ENCODE data around the gene COL9A3.
"Not testable (repeated sequence)": the region's sequence is repeated elsewhere in the genome, so short reads cannot be mapped to it uniquely, and the experiment has no call there.

Gene COL9A3

DNA sequence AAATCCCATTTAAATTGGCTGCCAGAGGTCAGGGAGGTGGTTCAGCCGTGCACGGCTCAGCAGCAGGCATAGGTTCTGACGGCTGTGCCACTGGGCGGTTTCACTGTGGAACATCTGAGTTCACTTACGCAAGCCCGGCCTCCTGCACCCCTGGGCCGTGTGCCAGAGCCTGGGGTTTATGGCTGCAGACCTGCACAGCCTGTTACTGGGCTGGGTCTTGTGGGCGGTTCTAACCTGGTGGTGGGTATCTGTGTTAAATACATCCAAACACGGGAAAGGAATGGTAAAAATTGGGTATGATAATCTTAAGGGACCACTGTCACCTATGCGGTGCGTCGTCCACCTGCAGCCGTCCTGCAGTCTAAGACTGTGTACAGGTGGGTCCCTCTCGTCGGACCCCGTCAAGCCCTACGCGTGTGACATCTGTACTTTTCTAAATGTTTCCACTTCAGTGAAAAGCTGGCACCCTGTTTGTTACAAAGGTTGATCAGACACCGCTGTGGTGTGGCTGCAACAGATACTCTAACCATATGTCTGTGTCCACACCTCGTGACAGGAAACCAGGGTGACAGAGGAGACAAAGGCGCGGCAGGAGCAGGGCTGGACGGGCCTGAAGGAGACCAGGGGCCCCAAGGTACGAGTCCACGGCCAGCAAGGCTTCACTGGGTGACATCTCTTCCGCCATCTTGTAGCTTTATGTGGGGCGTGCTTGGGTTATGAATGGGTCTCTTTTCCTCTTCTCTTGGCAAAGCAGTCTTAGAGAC, 21.5 kb downstream of the COL9A3 start:
- no peak for DNase-seq

DNA sequence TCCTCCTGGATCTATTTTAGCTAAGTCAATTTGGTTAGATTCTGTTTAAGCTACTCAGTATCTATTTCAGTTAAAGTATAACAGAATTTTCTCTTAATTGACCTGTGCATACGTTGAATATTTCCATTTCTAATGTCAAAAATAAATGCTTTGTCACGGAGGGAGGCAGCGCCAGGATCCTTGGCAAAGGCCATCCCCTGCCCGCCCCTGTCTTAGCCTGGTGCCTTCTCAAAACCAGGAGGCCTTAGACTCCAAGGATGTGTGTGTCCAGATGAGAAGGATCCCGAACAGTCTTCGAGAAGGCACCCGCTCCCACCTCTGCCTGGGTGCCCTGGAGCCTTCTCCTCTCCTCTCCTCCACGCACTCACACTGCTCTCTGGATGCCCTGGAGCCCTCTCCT, 22.4 kb downstream of the COL9A3 start:
- no peak for DNase-seq

- DNase-seq, result no peak
These were observed 23.0 kb downstream of the COL9A3 start for GRCh38 chr20:62839816-62840215.

DNA sequence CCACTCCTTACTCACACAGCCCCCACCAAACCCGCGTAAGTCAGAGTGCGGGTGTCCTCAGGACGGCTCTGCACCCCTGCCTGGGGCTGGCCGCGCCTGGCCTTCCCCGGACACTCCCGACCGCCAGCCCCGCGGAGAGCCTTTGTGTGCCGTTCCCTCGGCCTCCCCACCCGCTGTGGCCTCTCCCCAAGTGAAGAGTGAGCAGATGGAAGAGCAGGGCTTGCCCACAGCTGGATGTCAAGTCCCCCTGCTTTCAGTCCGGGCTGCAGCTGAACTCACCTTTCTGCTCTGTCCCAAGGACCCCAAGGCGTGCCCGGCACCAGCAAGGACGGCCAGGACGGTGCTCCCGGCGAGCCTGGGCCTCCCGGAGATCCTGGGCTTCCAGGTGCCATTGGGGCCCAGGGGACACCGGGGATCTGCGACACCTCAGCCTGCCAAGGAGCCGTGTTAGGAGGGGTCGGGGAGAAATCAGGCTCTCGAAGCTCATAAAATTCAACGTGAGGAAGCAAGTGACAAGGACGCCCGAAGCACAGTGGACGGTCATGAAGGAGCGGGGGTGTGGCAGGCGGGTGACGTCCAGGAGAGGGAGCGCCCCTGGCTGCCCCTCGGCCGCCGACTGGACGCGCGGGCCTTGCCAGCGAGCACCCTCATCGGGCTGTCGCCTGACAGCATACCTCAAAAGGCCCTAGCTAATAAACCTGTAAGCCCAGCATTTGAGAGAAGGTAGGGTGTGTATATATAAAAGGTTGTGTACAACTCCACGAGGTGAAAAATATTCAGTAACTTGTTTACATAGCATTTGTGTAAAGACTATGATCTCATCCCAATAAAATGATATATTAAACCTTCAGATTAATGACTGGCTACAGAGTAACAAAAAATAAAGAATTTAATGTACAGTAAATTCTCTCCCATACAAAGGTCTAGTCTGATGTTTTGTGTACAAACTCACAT, 23.7 kb downstream of the COL9A3 start:
- no peak for DNase-seq

- no peak for DNase-seq
These were observed 24.9 kb downstream of the COL9A3 start for GRCh38 chr20:62841705-62842212.

DNA sequence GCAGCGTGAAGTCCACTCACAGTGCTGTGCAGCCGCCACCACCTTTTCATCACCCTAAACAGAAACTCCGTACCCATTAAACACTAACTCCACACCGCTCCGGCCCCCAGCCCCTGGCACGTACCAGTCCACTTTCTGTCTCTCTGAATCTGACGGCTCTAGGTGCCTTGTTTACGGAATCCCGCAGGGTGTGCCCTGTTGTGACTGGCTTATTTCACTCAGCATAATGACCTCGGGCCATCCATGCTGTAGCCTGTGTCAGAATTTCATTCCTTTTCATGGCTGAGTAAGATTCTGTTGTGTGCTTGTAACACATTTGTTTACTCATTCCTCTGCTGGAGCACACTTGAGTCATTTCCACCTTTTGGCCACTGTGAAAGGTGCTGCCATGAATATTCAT, 26.8 kb downstream of the COL9A3 start:
- no peak for DNase-seq

DNA sequence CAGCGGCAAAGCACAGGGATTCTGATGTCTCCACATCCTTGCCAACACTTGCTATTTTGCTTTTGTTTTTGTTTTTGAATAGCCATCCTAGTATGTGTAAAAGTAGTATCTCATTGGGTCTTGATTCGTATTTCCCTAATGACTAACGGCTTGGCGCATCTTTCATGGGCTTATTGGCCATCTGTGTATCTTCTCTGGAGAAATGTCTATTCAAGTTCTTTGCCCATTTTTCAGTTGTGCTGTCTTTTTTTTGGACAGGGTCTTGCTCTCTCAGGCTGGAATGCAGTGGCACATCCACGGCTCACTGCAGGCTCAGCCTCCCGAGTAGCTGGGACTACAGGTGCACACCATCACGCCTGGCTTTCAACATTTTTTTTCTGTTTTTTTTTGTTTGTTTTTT, 27.3 kb downstream of the COL9A3 start:
- DNase-seq, result no peak

DNA sequence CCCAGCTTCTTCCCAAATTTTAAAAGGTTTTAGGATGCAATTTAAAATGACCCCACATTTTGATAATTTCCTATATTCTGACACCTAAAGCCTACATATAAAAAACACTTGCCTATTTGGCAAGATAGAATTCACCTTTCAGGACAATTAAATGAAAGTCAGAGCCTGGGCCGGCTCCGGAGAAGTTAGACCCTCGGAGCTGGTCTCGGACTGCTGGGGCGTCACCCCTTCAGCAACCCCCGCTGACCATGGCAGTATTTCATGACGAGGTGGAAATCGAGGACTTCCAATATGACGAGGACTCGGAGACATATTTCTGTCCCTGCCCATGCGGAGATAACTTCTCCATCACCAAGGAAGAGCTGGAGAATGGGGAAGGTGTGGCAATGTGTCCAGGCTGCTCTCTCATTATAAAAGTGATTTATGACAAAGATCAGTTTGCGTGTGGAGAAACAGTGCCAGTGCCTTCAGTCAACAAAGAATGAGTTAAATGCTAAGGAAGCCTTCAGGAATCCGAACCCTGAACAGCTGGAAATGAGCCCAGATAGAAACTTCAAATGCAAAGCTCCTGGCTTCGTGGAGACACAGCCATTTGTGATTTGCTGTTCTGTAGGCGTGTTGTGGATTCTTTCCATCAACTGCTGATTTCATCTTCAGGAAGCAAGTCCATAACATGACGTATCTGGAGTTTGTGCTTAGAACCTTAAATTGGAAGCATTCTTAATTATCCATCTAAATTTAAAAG, 28.7 kb downstream of the COL9A3 start:
- no peak for DNase-seq

DNA sequence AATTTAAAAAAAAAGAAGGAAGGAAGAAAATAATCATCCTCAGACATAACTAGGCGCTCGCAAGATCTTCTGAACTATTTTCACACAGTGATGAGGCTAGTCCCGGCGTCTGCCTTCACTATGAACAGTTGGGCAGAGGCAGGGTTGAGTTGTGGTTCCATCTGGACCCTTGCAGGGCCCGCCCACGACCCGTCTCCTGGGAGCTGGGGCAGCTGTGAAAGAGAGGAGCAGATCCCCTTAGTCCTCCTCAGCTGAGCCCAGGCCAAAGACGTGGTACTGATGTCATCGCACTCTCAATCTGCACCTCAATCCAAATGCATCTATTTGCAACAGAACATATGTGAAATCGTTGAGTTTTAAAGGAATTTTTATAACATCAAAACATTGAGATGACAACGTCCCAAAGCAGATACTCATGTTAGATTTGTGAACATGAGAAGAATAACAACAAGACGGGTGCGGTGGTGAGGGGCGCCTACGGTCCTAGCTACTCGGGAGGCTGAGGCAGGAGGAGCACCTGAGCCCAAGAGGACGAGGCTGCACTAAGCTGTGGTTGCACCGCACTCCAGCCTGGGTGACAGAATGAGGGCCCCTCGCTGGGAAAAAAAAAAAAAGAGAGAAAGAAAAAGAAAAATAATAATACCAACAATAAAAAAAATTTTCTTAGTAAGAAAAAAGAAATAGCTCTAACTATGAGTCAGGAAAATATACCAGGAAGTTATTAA, 29.5 kb downstream of the COL9A3 start:
- DNase-seq, result no peak

DNA sequence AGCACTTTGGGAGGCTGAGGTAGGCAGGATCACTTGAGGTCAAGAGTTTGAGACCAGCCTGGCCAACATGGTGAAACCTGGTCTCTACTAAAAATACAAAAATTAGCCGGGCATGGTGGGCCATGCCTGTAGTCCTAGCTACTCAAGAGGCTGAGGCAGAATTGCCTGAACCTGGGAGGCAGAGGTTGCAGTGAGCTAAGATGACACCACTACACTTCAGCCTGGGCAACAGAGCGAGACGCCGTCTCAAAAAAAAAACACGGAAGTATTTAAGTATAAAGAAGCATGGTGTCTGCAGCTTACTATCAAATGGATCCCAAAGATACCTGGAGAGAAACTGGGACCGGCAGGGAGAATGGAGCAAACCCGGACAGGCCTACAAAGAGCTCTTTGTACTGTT, 32.1 kb downstream of the COL9A3 start:
- not testable (repeated sequence) for DNase-seq

GRCh38 chr20:62849431-62849830, 32.6 kb downstream of the COL9A3 start:
- DNase-seq, result no peak

- DNase-seq, result no peak
These were observed 33.6 kb downstream of the COL9A3 start for GRCh38 chr20:62850333-62850974.

- no peak for DNase-seq
These were observed 35.3 kb downstream of the COL9A3 start for GRCh38 chr20:62852196-62852595.

- DNase-seq, result no peak
These were observed 36.0 kb downstream of the COL9A3 start for GRCh38 chr20:62852841-62853240.

GRCh38 chr20:62853304-62853703, 36.5 kb downstream of the COL9A3 start:
- DNase-seq, result not testable (repeated sequence)

DNA sequence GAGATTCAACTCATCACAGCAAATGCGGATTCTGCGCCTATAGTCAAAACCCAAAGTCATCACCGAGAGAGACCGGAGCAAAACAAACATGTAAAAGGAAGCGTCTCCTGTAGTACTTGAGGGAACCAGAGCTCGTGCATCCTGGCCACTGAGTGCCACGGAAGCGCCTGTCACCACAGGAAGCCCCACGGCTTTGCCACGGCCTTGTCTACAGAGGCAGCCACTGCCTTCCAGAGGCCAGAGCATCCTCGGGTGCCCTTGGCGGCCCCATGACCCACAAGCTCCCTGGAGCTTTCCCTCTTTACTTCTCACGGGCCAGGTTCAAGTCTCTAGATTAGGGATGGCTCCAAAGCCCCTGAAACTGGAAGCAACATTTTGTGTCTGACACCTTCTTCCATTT, 37.3 kb downstream of the COL9A3 start:
- DNase-seq, result no peak

GRCh38 chr20:62855120-62855519, 38.3 kb downstream of the COL9A3 start:
- DNase-seq, result no peak

DNA sequence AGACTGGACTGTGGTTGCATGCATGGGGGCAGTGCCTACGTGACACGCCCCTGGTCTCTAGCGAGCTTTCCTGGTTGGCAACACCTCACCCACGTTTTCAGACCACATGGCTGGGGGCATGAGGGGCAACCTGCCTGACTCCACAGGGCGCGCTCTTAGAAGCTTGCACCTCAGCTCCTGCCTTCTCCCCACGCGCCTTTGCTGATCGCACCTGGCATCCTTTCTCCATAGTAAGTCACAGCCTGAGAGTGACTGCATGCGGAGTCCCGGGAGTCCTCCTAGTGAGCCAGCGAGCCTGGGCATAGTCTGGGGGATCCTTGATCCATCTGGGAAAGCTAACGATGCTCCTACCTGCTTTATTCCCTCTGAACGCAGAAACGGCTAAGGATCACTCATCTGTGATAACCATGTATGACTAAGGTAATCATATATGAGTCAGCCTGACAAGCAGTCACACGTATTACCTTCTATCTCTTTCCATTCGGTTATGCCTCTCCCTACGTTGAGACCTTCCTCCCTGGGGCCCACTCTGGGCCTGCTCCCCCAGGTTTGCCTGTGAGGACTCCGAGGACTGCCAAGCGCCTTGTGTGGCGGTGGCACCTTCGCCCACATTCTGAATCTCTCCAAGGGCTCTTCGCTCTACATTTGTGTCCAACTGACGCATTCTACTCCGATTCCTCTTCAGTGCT, 40.2 kb downstream of the COL9A3 start:
- DNase-seq, result no peak

DNA sequence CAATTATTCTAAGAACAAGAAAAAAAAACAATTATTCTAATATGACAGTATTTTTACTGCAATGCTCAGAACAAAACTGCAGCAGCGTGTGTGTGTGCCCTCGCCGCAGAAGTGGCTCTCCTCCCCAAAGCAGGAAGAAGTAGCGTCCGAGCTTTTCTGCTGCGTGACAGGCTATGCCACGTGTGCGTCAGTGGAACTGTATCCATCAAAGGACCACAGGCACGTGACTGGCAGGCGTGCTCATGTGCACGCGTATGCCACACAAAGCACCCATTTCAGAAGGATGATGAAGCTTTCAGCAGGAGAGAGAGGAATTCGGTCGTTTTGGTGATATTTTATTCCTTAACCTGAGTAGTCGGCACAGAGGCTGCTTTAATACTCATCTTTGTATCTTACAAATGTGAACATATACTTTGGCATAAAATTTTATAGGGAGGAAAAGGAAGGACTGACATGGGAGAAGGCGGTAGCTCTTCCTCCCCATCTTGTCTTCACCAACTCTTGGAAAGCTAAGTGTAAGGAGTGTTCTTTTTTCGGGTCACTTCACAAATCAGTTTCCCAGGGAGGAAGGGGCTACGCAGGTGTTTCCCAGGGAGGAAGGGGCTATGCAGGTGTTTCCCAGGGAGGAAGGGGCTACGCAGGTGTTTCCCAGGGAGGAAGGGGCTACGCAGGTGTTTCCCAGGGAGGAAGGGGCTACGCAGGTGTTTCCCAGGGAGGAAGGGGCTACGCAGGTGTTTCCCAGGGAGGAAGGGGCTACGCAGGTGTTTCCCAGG, 41.4 kb downstream of the COL9A3 start:
- DNase-seq, result no peak

DNA sequence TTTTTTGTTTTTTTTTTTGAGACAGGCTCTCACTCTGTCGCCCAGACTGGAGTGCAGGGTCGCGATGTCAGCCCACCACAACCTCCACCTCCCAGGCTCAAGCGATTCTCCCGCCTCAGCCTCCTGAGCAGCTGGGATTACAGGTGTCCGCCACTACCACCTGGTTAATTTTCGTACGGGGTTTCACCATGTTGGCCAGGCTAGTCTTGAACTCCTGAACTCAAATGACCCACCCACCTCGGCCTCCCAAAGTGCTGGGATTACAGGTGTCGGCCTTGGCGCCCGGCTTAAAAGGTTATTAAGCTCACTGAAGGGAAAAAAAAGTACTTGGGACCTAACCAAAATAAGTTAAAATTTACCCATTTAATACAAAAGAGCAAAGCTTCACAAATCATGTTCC, 42.9 kb downstream of the COL9A3 start:
- no peak for DNase-seq

Measured in NCI-H1436 treated with DMSO at 0.1 percent for 48 hours (cell line).